Activated CD8-positive, alpha-beta memory T cell treated with anti-CD3 and anti-CD28 coated beads, Interleukin-2, amount 10 ng/mL, durations not matched to agents 7 days and 5 days (primary cell): ENCODE measurements around the gene MRPL48. TPM values are rescaled to one million over a fixed set of nuclear protein-coding genes. Genes with fewer than 3 reads are reported as not detected.

Experiments used
- ATAC-seq: fragments of 150-1000 bp; cut with Tn5 transposase; one replicate; pipeline ENCODE4 v1.10.0; 2021; ENCODE audit warnings: moderate library complexity
- CTCF ChIA-PET: fragments of 350-600 bp; sonication (Branson Sonifier 250); formaldehyde crosslinking; loops from one replicate; lab custom pipeline; 2021; ENCODE audit warnings: antibody characterized with exemption; lab: Charles Lee
- DNase-seq: peaks from one replicate; pipeline ENCODE4 v3.0.0-alpha.2; 2020
- H3K27ac Mint-ChIP-seq: one replicate; pipeline ENCODE4 v1.8.0; 2021; ENCODE audit warnings: mild to moderate bottlenecking, mixed read lengths
- H3K27me3 Mint-ChIP-seq: one replicate; pipeline ENCODE4 v1.8.0; 2021; ENCODE audit warnings: mixed read lengths
- H3K36me3 Mint-ChIP-seq: one replicate; pipeline ENCODE4 v1.8.0; 2021; ENCODE audit warnings: mild to moderate bottlenecking, mixed read lengths
- H3K4me1 Mint-ChIP-seq: one replicate; pipeline ENCODE4 v1.8.0; 2021; ENCODE audit warnings: mixed read lengths
- H3K4me3 Mint-ChIP-seq: one replicate; pipeline ENCODE4 v1.8.0; 2021; ENCODE audit warnings: mild to moderate bottlenecking, moderate library complexity, mixed read lengths
- H3K9me3 Mint-ChIP-seq: one replicate; pipeline ENCODE4 v1.8.0; 2022; ENCODE audit warnings: low read depth, mixed read lengths
- total RNA-seq, 2 experiments: library from RNA; stranded (reverse); gene quantifications; one replicate each; pipeline ENCODE4 v1.2.3, GENCODE V29; 2021

Gene MRPL48
- total RNA-seq, 2 experiments from 2014 or later = 34.1 to 52.0 TPM

- H3K4me1 Mint-ChIP-seq = no peaks in the 10 kb centered on the region
- H3K4me3 Mint-ChIP-seq = no peak overlapping the region
- H3K36me3 Mint-ChIP-seq = peaks cover 16% of the 10 kb centered on the region
- no peak overlapping the region for H3K27ac Mint-ChIP-seq
- H3K9me3 Mint-ChIP-seq = no peaks in the 10 kb centered on the region
- ATAC-seq (no peak), DNase-seq (no peak)
- no peaks in the 10 kb centered on the region for H3K27me3 Mint-ChIP-seq
- CTCF ChIA-PET = no interaction called here
Measured at GRCh38 chr11:73893041-73893440, 105.4 kb downstream of the MRPL48 start.

- no peak for ATAC-seq
- CTCF ChIA-PET = no interaction called here
- no peaks in the 10 kb centered on the region for H3K27me3 Mint-ChIP-seq
- H3K4me1 Mint-ChIP-seq = no peaks in the 10 kb centered on the region
- no peak overlapping the region for H3K4me3 Mint-ChIP-seq
- peaks cover 20% of the 10 kb centered on the region for H3K36me3 Mint-ChIP-seq
- no peak overlapping the region for H3K27ac Mint-ChIP-seq
- no peak for DNase-seq
- no peaks in the 10 kb centered on the region for H3K9me3 Mint-ChIP-seq
Measured at GRCh38 chr11:73894725-73895335, 107.2 kb downstream of the MRPL48 start.

- no peak for DNase-seq
- no peaks in the 10 kb centered on the region for H3K27me3 Mint-ChIP-seq
- H3K4me1 Mint-ChIP-seq = no peaks in the 10 kb centered on the region
- H3K4me3 Mint-ChIP-seq = no peak overlapping the region
- H3K27ac Mint-ChIP-seq = no peak overlapping the region
- peaks cover 20% of the 10 kb centered on the region for H3K36me3 Mint-ChIP-seq
- CTCF ChIA-PET = no interaction called here
- no peaks in the 10 kb centered on the region for H3K9me3 Mint-ChIP-seq
- ATAC-seq = no peak
Measured at GRCh38 chr11:73902303-73902702, 114.6 kb downstream of the MRPL48 start.

DNA sequence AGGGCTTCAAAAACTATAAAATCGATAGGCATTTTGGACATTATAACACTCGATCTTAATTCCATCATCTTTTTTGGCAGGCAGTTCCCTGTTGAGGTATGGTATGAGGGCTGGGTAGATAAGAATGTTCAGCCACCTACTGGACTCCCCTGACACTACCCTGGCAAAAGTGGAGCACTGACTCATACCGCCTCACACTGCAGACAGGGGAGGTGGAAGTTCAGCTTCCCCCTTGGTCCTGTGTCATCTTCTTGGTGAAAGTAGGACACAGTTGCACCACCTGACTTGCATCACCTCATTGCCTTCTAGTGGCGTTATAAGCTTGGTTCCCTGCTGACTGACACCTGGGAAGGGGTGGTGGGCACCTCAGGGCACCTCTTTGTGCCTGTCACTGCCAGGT, 119.5 kb downstream of the MRPL48 start:
- H3K9me3 Mint-ChIP-seq = no peaks in the 10 kb centered on the region
- no peaks in the 10 kb centered on the region for H3K4me1 Mint-ChIP-seq
- H3K27ac Mint-ChIP-seq = no peak overlapping the region
- H3K36me3 Mint-ChIP-seq = peaks cover 14% of the 10 kb centered on the region
- H3K27me3 Mint-ChIP-seq = no peaks in the 10 kb centered on the region
- no peak overlapping the region for H3K4me3 Mint-ChIP-seq
- ATAC-seq (no peak), DNase-seq (no peak)
- CTCF ChIA-PET = no interaction called here

GRCh38 chr11:73912026-73912425, 124.4 kb downstream of the MRPL48 start:
- DNase-seq (no peak), ATAC-seq (no peak)
- Mint-ChIP-seq H3K4me1 (no peaks in the 10 kb centered on the region), H3K27me3 (no peaks in the 10 kb centered on the region), H3K27ac (no peak overlapping the region), H3K9me3 (no peaks in the 10 kb centered on the region), H3K4me3 (no peak overlapping the region), H3K36me3 (peaks cover 27% of the 10 kb centered on the region)
- CTCF ChIA-PET = no interaction called here

DNA sequence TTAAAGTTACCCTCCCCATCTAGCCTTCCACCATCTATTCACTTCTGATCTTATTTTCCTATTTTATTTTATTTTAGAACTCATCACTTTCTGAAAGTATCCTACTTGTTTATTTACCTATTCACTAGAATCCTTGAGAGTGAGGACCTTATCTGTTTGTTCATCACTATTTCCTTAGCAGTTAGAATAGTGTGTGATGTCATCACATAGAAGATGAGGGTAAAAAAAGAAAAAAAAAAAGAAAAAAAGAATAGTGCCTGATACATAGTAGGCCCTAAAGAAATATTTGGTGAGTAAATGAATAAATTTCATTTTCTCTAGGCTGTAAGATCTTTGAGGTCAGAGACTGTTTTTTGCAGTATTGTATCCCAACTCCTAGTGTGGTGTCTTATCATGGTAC, 125.8 kb downstream of the MRPL48 start:
- Mint-ChIP-seq H3K9me3 (no peaks in the 10 kb centered on the region), H3K36me3 (peaks cover 30% of the 10 kb centered on the region), H3K4me1 (no peaks in the 10 kb centered on the region), H3K4me3 (no peak overlapping the region), H3K27ac (no peak overlapping the region), H3K27me3 (no peaks in the 10 kb centered on the region)
- DNase-seq = no peak
- CTCF ChIA-PET = no interaction called here
- ATAC-seq = no peak

- CTCF ChIA-PET = interaction anchor here (0.7 kb wide), 1 partner anchor 341 kb away, joined by 3 read pairs; no protein-coding TSS in a partner anchor
- Mint-ChIP-seq H3K27me3 (no peaks in the 10 kb centered on the region), H3K27ac (no peak overlapping the region), H3K4me3 (no peak overlapping the region), H3K9me3 (no peaks in the 10 kb centered on the region), H3K4me1 (no peaks in the 10 kb centered on the region), H3K36me3 (peaks cover 36% of the 10 kb centered on the region)
- DNase-seq (no peak), ATAC-seq (no peak)
Measured at GRCh38 chr11:73914284-73914683, 126.6 kb downstream of the MRPL48 start.

Other genes with a start within 250 kb of the MRPL48 start
- gene FAM168A, start 189.8 kb upstream of the MRPL48 start, total RNA-seq = 10 to 100 TPM; 19.3 to 20.5 TPM
- gene PLEKHB1, start 141.3 kb upstream of the MRPL48 start, total RNA-seq = 10 to 100 TPM in 1 of 2 experiments, 1 to 10 TPM in 1; 3.2 to 10.6 TPM
- gene RAB6A, start 26.8 kb upstream of the MRPL48 start, total RNA-seq = 10 to 100 TPM; 85.3 to 94.2 TPM
- 10 to 100 TPM; 63.9 to 81.9 TPM for gene COA4, start 89.0 kb downstream of the MRPL48 start, total RNA-seq
- gene PAAF1, start 89.1 kb downstream of the MRPL48 start, total RNA-seq = 10 to 100 TPM; 21.0 to 25.5 TPM
- gene DNAJB13, start 163.2 kb downstream of the MRPL48 start, total RNA-seq = under 1 TPM; 0.26 to 0.29 TPM
- 100 to 1,000 TPM; 199 to 288 TPM for gene UCP2, start 195.0 kb downstream of the MRPL48 start, total RNA-seq
- 1 to 10 TPM; 3.3 to 5.2 TPM for gene UCP3, start 221.2 kb downstream of the MRPL48 start, total RNA-seq